Measurements from ENCODE around the gene SPTBN5.
"Not testable (repeated sequence)": the region's sequence is repeated elsewhere in the genome, so short reads cannot be mapped to it uniquely, and the experiment has no call there.

Gene SPTBN5

DNA sequence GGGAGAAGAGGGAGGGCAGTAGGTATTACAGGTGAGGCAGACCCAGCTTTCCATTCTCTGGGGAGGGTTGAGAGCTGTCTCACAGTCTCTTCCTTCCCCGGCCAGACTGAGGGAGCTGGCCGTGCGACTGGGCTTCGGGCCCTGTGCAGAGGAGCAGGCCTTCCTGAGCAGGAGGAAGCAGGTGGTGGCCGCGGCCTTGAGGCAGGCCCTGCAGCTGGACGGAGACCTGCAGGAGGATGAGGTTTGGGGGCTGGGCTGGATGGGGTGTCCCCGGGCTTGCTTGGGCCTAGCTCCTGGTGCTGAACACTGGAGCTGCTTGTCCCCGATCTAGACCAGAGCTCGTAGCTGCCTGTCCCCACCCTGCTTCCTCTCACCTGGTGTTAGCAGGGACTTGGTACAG lies 50.3 kb downstream of the SPTBN5 start:
- DNase-seq, result no peak

DNA sequence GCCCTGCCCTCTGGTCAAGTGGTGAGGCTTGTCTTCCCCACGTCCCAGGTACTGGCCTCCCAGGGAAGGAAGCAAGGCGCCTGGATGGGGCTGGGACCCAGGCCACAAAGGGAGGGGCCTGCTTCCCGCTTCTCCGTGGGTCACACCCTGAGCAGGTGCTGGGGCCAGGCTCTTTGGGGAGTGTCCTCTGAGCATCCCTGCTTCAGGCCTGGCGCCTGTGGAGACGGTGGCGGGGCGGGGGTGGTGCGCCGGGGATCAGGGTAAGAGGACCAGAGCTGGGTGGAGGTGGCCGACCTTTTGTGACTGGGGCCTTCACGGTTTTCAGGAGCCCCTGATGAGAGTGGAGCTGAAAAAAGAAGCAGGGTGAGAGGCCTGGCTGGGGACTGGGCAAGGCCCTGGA lies 51.6 kb downstream of the SPTBN5 start:
- no peak for DNase-seq

DNA sequence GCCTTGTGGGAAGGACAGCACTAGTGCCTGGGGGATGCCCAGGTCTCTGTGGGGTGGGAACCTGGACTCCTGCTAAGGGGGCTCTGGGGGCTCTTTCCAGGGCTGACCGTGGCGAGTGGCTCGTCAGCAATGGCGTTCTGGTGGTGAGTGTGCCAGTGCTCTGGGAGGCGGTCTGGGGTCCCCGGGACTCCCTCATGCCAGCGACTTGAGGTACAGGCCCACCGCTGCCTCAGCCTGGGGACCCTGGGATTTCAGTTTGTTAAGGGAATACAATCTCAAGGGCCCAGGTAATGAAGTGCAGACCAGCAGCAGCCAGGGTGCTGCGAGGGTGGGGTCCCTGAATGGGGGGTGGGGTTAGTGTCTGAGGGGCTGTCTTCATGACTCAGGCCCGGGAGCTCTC lies 52.7 kb downstream of the SPTBN5 start:
- no peak for DNase-seq

DNA sequence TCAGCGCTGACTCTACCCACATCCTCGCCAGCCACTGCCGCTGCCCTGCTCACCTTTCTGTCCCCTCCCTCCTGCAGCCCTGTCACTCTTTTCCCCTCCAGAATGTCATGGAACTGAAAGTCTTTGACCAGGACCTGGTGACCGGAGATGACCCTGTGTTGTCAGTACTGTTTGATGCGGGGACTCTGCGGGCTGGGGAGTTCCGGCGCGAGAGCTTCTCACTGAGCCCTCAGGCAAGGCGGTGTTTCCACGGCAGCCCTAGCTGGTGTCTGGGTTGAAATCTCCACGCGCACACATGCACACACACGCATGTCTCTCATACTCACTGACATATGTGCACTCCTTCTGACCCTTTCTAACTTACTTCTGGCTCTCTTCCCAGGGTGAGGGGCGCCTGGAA lies 53.2 kb downstream of the SPTBN5 start:
- no peak for DNase-seq

DNA sequence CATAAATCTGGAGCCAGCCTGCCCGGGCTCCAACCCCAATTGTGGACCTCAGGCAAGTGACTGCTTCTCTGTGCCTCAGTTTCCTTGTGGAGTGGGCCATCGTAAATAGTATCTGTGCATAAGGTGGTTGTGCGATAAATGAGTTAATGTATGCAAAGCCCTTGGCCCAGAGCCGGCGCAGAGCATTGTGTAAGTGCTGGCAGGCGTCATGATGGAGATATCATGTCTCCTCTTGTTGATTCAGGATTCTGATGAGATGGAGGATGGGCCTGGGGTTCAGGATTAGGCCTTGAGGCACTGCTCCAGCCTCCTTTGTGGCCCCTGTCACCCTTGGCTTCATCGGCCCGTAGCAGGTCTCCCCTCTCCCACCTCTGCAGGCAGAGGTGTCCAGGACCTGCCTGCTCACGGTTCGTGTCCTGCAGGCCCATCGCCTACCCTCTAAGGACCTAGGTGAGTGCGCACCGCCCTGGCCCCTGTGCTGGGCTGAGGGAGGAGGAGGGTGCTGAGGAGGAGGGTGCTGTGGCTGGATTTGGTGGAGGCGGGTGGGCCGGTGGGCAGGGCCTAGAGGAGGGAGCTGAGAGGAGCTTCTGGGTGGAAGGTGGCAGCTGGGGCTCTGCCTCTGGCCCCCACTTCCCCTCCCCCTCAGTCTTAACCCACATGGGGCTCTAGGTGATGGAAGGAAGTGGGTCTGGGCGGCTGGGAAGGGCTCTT lies 53.9 kb downstream of the SPTBN5 start:
- no peak for DNase-seq

DNA sequence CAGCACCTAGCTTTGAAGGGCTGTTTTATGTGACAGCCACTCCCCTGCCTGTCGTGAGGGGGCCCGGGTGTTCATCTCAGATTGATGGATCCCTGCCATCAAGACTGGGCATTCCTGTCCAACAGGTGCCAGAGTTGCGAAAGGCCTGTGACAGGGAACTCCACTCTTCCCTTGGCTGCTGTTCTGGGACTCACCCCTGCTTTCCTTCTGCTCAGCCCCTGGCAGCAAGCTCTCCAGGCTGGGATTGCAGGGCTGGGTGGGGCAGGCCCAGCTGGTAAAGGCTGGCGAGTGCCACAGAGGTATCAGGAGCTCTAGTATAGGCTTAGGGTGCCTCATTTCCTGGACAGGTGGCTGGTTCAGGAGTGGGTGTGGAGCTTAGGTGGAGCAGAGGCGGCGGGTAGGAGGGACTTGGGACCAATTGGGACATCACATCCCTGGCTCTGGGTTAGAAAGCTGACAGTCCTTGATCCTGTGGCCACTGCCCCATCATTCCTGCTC lies 55.4 kb downstream of the SPTBN5 start, which contains the start of gene PLA2G4B:
TSS of gene PLA2G4B (plus strand) at position 448 of the 498 bp plus-strand sequence. CDS start 67 bp downstream, outside the sequence.
- no peak for DNase-seq

DNA sequence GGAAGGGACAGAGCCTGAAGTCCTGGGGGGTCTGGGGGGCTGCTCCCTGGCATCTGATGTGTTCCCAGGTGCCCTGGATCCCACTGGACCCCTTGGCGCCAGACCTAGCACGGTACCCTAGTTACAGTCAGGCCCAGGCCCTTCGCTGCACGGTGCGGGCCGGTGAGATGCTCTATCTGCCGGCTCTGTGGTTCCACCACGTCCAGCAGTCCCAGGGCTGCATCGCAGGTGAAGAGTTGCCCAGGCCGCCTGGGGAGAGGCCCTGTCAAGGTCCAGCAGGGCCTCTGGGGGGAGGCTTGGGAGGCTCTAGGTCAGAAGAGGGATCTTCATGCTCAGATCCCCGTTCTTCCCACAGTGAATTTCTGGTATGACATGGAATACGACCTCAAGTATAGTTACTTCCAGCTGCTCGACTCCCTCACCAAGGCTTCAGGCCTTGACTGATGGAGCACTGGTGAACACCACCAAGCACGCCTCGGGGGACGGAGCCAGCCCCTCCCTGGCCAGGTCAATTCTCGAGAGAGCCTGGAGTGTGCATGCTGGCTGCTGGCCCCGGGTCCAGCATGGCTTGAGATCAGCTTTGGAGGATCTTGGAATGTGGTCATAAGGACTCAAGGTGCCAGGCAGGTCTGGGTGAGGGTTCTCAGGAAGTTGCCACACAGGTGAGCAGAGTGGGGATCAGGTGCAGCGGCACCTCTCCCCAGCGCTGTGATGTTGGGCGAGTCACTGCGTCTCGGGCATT lies 57.0 kb downstream of the SPTBN5 start:
- no peak for DNase-seq

DNA sequence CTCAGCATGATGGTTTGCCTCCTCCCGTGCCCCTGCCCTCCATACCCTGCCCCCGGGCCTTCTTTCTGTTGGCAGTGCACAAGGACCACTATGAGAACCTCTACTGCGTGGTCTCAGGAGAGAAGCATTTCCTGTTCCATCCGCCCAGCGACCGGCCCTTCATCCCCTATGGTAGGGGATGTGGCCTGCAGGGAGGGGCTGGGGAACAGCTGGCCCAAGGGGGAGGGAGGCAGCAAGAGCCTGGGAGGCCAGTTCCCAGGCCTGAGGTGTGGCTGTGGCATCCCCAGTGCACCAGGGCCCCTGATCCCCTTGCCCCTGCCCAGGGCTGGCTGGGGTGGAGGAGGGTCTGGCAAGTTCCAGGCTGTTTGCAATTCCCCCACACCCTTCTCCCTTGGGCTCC lies 57.8 kb downstream of the SPTBN5 start:
- no peak for DNase-seq

DNA sequence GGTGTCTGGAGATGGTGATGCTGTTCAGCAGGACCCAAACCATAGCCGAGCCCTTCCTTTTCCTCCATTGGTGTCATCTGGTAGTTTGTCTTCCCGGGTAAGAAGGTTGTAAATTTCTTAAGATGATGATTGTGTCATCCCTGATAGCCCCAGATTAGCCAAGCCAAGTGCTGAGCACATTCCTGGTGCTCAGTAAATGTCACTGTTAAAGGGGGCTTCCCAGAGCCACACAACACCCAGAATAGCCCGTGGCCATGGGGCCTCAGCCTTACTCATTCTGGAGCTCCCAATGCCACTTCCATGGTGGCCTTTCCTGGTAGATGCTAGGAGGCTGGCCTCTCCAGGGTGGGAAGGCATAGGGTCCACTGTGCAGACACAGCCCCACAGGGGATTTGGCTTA lies 59.8 kb downstream of the SPTBN5 start:
- no peak for DNase-seq

DNA sequence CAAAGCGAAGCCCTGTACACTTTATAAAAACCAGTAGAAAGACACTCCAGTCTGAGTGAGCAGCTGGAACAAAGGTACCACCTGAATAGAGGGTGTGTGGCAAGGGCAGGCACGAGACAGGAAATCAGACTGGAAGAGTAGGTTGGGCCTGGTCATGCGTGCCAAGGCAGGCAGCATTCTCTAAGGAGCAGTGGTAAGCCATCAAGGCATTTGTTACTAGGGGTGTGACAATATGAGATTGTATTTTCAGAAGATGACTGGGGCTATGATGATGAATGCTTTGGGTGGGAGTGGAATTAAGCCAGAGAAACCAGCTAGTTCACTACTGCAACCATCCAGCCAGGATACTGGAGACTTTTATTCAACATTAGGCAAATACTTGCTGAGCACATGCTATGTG lies 61.0 kb downstream of the SPTBN5 start:
- DNase-seq, result no peak

DNA sequence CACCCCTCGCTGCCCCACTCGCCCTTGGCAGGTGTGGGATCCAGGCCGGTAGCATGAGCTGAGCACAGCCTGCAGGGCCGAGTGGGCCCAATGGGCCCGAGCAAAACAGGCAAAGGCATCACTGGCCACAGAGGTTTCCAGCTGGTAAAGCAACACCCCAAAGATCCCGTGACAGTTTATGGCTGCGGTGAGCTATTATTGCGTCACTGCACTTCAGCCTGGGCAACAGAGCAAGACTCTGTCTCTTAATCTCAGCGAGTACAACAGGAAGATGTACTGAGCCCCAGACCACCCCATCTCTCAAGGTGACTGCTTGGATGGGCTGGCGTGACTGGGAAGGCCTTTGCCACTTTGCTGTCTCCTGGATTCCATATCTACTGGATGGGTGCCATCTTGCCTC lies 61.6 kb downstream of the SPTBN5 start:
- no peak for DNase-seq

DNA sequence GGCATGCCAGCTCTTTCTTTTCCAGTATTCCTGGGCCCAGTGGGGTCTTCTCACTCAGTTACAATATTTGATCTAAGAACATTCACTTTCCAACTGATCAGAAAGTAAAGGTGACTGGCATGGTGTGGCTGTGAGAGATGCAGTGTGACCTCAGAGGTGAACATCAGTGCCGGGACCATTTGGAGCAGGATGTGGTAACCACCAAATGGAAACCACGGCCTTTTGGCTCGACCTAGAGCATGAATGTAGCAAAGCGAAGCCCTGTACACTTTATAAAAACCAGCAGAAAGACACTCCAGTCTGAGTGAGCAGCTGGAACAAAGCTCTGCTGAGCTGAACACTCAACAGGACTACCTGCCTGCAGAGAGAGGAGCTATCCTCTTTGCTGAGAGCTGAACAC lies 62.6 kb downstream of the SPTBN5 start:
- DNase-seq, result not testable (repeated sequence)

DNA sequence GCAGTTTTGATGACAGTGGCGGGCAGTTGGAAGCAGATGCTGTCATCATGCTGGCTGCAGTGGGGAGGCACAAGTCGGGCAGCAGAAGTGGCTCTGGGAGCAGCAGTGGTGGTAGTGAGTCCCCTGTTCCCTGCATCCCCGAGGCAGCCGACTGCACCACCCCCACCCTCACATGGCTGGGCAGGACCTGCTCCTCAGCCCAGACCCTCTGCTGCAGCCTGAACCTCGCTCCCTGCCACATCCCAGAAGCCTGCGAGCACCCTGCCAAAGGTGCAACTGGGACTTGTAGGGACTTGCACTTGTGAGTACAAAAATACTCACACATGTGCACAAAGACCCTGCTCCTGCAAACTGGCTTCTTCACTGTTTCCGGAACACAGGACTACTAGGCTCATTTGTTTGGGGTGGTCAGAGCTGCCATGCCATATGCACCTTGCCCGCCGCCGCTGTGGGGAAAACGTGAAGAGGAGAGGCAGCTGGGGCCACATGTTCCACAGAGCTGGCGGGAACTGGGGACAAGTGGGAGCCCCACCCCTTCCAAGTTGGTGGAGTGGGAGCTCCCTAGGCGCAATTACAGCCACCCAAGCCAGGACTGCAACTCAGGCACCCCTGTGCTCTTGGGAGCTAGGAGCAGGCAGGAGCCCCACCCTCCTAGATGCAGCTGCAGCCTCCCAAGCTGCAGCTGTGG lies 63.8 kb downstream of the SPTBN5 start:
- DNase-seq, result no peak

DNA sequence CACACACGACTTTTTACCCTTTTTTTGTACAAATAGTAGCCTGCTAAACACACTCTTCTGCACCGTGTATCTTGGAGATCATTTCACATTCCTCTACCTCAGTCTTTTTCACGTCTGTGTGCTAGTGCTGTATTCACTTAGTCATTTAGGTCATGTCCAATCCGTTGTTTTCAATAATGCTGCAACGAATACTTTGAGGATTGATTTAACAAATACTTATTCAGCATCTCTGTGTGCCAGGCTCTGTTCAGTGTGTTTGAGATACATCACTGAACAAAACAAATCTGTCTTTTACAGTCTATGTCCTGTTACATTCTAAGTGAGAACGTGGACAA lies 65.1 kb downstream of the SPTBN5 start:
- no peak for DNase-seq

DNA sequence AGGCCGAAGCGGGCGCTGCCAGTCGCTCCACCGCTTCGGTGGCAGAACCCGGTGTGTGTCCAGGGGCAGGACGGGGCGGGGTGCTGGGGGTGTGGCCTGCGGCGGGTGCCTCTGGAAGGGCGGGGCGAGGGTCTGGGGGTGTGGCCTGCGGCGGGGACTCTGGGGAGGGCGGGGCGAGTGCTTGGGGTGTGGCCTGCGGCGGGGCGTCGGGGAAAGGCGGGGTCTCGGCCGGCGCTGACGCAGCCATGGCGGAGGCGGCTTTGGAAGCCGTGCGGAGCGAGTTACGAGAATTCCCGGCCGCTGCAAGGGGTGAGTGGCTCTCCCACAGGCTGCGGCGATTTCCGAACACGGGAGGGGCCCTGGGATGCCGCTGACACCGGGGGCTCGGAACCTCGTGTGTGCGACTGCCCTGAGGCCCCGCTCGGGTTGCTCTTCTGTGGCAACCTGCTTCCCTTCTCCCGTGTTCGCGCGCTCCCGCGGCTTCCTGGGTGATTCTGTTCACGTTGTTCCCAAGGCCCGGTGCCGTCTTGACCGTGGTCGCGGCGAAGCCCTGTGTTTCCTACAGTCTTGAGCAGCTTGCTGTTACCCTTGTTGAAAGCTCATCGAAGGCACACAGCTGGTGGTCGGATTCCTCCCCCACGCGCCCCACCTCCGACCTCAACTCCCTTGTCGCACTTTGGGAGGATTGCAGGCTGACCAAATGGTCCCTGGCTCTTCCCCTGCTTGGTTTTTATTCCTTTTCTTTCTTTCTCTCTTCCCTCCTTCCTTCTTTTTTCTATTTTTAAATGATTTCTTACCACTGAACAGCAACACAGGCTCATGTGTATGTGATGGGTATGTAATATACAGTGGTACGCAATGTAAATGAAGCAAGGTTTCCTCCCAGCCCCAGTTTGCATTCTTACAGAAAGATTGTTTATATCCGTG lies 65.7 kb downstream of the SPTBN5 start, which contains the start of gene JMJD7:
TSS of gene JMJD7 (plus strand) at position 213 of the 927 bp plus-strand sequence. CDS start at position 246, 33 bp downstream.
- DNase-seq, result peak; percentile 94

DNA sequence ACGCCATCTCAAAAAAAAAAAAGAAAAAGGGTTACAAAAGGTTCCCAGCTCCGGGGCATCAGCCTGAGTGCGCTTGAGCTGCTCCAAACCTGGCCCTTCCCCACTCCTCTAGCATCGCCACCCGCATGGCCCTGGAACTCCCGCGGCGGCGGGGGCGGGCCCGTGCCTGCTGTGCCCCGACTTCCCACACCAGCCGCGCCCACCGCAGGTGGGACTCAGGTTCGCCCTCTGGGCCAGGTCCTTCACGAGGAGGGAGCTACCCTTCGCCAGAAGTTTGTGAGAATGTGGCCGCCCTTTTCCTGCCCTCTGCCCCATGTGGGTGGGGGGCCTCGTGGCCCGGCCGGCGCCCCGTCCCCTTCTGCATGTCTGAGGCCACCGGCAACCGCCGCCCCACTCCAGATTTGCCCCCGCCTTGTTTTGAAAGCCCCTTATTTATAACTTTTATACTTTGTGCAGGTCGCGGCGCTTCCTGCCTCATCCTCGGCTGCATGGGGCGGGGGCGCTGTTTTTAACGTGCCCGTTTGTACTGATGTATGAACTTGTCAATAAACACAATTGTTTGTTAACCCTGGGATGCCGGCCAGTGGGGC lies 66.5 kb downstream of the SPTBN5 start:
- peak; percentile 74 for DNase-seq

DNA sequence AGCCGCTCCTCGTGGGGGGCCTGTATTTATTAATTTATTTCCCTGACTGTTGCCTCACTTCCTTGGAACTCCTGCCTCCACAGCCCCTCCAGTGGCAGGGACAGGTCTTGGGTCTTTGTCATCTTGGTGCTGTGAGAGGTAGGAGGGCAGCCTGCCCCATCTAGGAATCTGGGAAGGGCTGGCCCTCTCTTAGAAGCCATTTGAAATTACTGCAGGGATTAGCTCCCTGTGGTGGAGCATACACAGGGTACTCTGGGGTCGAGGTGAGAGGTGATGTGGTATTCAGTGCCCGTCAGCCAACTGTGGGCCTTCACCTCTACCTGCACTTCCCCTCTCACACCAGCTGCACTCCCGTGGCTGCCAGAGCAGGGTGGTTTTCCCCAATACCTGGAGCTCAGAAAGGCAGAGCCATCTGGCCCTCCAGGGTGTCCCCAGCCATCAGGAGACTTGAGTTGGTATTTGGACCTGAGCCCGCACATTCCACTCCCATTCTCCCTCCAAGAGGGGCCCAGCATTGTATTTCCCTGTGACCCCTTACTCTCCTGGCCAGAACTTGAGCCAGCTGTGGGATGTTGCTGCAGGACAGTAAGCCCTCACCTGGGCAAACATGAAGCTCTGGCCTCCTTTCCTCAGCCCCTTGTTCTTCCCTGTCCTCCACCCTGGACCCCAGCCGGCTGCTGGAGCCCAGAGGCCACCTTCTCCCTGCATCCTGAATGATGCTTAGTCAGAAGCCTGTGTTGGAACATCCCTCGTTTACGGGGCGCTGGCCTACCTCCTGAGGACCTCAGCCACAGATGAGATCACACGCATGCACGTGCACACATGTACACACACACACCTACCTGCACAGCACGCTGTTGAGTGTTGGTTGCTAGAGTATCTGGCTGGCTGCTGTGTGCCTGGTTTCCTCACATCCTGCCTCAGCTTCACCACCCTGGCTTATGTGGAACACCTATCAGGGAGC lies 68.0 kb downstream of the SPTBN5 start:
- DNase-seq, result no peak

DNA sequence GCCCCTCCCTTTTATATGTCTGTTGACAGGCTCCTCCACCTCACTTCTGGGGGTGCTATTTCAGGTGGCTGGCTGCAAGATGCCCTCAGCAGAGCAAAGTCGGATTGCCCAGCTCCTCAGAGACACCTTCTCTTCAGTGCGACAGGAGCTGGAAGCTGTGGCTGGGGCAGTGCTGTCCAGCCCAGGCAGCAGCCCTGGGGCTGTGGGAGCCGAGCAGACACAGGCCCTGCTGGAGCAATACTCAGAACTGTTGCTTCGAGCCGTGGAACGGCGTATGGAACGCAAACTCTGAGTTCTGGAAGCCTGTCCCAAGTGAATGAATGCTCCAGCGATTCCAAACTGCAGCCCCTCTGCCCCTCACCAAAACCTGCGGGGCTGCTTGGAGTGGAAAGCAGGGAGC lies 68.7 kb downstream of the SPTBN5 start:
- DNase-seq, result no peak

DNA sequence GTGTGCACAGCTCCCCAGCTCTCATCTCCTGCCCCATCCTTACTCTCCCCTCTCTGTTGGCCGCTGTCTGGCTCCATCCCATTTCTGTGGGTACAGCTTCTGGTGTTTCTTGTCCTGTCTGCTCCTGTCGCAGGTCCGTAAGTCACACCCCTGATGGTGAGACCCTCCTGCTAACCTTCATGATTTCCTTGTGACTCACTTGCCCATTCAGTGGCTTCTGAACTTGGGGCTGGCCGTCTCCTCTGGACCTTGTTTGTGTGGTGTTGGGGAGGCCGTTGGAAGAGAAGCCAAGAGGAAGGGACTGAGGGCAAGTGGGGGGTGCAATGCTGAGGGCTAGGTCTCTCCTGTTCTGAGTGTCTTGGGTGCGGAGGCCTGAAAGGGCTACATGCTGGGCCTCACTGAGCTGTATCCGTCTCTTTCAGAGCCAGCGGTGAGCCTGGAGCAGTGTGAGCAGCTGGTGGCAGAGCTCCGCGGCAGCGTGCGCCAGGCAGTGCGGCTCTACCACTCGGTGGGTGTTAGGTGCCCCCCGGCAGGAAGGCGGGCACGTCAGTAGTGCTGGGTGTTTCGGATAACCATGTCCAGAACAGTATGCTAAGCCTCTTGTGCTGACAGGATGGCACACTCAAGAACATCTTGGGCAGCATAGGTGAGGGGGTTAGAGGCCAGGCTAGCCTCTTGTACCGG lies 69.6 kb downstream of the SPTBN5 start:
- no peak for DNase-seq

DNA sequence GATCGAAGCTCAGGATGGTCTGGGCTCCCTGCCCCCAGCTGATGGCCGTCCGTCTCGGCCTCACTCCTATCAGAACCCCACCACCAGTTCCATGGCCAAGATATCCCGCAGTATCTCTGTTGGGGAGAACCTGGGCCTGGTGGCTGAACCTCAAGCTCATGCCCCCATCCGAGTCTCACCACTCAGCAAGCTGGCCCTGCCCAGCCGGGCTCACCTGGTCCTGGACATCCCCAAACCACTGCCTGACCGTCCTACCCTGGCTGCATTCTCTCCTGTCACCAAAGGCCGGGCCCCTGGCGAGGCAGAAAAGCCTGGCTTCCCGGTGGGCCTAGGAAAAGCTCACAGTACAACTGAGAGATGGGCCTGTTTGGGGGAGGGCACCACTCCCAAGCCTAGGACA lies 70.4 kb downstream of the SPTBN5 start:
- DNase-seq, result no peak
